GM19463 (cell line): Measurements from ENCODE around the gene RAD51B.
"Not testable (repeated sequence)": the region's sequence is repeated elsewhere in the genome, so short reads cannot be mapped to it uniquely, and the experiment has no call there.

Experiments
- ATAC-seq: cut with Tn5 transposase; IDR thresholded peaks from one replicate; pipeline ENCODE4 v1.9.1; 2021; ENCODE audit warnings: mild to moderate bottlenecking, moderate library complexity; ENCODE audit not compliant: unreplicated experiment

The RAD51B gene

GRCh38 chr14:68016255-68016914 is 196.8 kb downstream of the RAD51B start:
- ATAC-seq: no peak

GRCh38 chr14:68018598-68018997 is 199.0 kb downstream of the RAD51B start:
- no peak for ATAC-seq

GRCh38 chr14:68020493-68020892 is 200.9 kb downstream of the RAD51B start:
- ATAC-seq: no peak

GRCh38 chr14:68020999-68021663 is 201.6 kb downstream of the RAD51B start:
- no peak for ATAC-seq

- no peak for ATAC-seq
Observed at GRCh38 chr14:68027276-68027675, 207.7 kb downstream of the RAD51B start.

- ATAC-seq: no peak
Observed at GRCh38 chr14:68028075-68028474, 208.5 kb downstream of the RAD51B start.

GRCh38 chr14:68031011-68031410 is 211.4 kb downstream of the RAD51B start:
- ATAC-seq: not testable (repeated sequence)

- ATAC-seq: no peak
Observed at GRCh38 chr14:68032154-68032553, 212.6 kb downstream of the RAD51B start.

- ATAC-seq: no peak
Observed at GRCh38 chr14:68033336-68033932, 213.9 kb downstream of the RAD51B start.

GRCh38 chr14:68034896-68035295 is 215.3 kb downstream of the RAD51B start:
- no peak for ATAC-seq

- ATAC-seq: no peak
Observed at GRCh38 chr14:68036202-68036601, 216.6 kb downstream of the RAD51B start.

GRCh38 chr14:68039593-68039992 is 220.0 kb downstream of the RAD51B start:
- ATAC-seq: no peak

- ATAC-seq: no peak
Observed at GRCh38 chr14:68040633-68041369, 221.2 kb downstream of the RAD51B start.

GRCh38 chr14:68041876-68042354 is 222.3 kb downstream of the RAD51B start:
- no peak for ATAC-seq

GRCh38 chr14:68042586-68043210 is 223.1 kb downstream of the RAD51B start:
- no peak for ATAC-seq

GRCh38 chr14:68043752-68044151 is 224.2 kb downstream of the RAD51B start:
- no peak for ATAC-seq

GRCh38 chr14:68047906-68048305 is 228.3 kb downstream of the RAD51B start:
- ATAC-seq: no peak

GRCh38 chr14:68048815-68049214 is 229.2 kb downstream of the RAD51B start:
- ATAC-seq: not testable (repeated sequence)

GRCh38 chr14:68050177-68050576 is 230.6 kb downstream of the RAD51B start:
- no peak for ATAC-seq

GRCh38 chr14:68051146-68051545 is 231.6 kb downstream of the RAD51B start:
- no peak for ATAC-seq

- no peak for ATAC-seq
Observed at GRCh38 chr14:68060198-68060597, 240.6 kb downstream of the RAD51B start.
